GM12878 (cell line): ENCODE data around the gene FBXW7. TPM values are rescaled to one million over a fixed set of nuclear protein-coding genes. Genes with fewer than 3 reads are reported as not detected.

ENCODE experiments used
- ATAC-seq: fragments of 200-7000 bp; cut with Tn5 transposase; 3 replicates; pipeline ENCODE4 v1.9.1; 2020; ENCODE audit warnings: mild to moderate bottlenecking, moderate library complexity
- BruUV-seq: library from RNA; stranded (reverse); fragments of 400-500 nt; replicated peaks from 2 replicates; lab custom pipeline; 2021; lab: Mats Ljungman, UMichigan
- CTCF ChIA-PET: fragments of 300-600 bp; sonication (Branson Sonifier 250); formaldehyde crosslinking; extraction: SDS; loops from one replicate; lab custom pipeline; 2021; ENCODE audit warnings: inconsistent platforms; lab: Yijun Ruan, JAX
- POLR2A ChIA-PET: fragments of 350-600 bp; formaldehyde crosslinking; extraction: SDS; loops from one replicate; lab custom pipeline; 2021; ENCODE audit warnings: inconsistent platforms; lab: Charles Lee
- RAD21 ChIA-PET: fragments of 300-600 bp; sonication (Branson Sonifier 250); formaldehyde crosslinking; loops from one replicate; lab custom pipeline; 2023; ENCODE audit warnings: antibody characterized with exemption; ENCODE audit not compliant: unreplicated experiment; lab: Charles Lee
- SMC1A ChIA-PET: fragments of 300-600 bp; sonication (Branson Sonifier 250); formaldehyde crosslinking; loops from one replicate; lab custom pipeline; 2023; ENCODE audit not compliant: unreplicated experiment, uncharacterized antibody; lab: Charles Lee
- DNase-seq: peaks from one replicate; pipeline ENCODE4 v3.0.0-alpha.2; 2011; ENCODE audit warnings: low read depth, low spot score
- FAIRE-seq: peaks from 3 replicates; lab custom pipeline; 2011; peaks lifted over from hg19 to GRCh38; lab: Jason Lieb, UNC
- H2AFZ ChIP-seq: 2 replicates; pipeline ENCODE4 v1.6.0; 2011; ENCODE audit warnings: low read depth, low read length, control low read depth; ENCODE audit not compliant: control insufficient read depth
- H3K27ac ChIP-seq: 2 replicates; pipeline ENCODE4 v1.5.1; 2011; ENCODE audit warnings: control low read depth; ENCODE audit not compliant: control insufficient read depth, insufficient read depth
- H3K27me3 ChIP-seq, 2 experiments: replicated peaks in 1 of 2; 2 replicates each; pipeline versions ENCODE4 v1.6.0 to v1.6.1; 2011; ENCODE audit warnings: low read length in 1 of 2; ENCODE audit not compliant: control insufficient read depth in 2 of 2, insufficient read depth in 2 of 2
- H3K36me3 ChIP-seq, 2 experiments: 2 replicates each; pipeline ENCODE4 v1.5.1; 2011; ENCODE audit warnings: low read length in 1 of 2; ENCODE audit not compliant: control insufficient read depth in 2 of 2, insufficient read depth in 2 of 2
- H3K4me1 ChIP-seq: 2 replicates; pipeline ENCODE4 v1.6.1; 2011; ENCODE audit warnings: mild to moderate bottlenecking, low read length, moderate library complexity, mixed read lengths; ENCODE audit not compliant: control insufficient read depth, insufficient read depth
- H3K4me2 ChIP-seq: 2 replicates; pipeline ENCODE4 v1.6.0; 2011; ENCODE audit warnings: control low read depth; ENCODE audit not compliant: control insufficient read depth, insufficient read depth
- H3K4me3 ChIP-seq: fragments of 200-600 bp; sonication (generic); 2 replicates; pipeline ENCODE4 v1.5.1; 2016
- H3K79me2 ChIP-seq: 2 replicates; pipeline ENCODE4 v1.6.0; 2011; ENCODE audit warnings: low read length; ENCODE audit not compliant: control insufficient read depth, insufficient read depth
- H3K9ac ChIP-seq: 2 replicates; pipeline ENCODE4 v1.8.0; 2011; ENCODE audit warnings: low read length, control low read depth, mixed read lengths; ENCODE audit not compliant: control insufficient read depth, insufficient read depth
- H3K9me3 ChIP-seq: replicated peaks from 3 replicates; pipeline ENCODE4 v1.5.1; 2011; ENCODE audit warnings: mild to moderate bottlenecking, low read length; ENCODE audit not compliant: control insufficient read depth, insufficient read depth
- H4K20me1 ChIP-seq: 2 replicates; pipeline ENCODE4 v1.6.0; 2011; ENCODE audit not compliant: control insufficient read depth, insufficient read depth
- EZH2 ChIP-seq: IDR thresholded peaks from 2 replicates; pipeline ENCODE4 v1.6.1; 2012; ENCODE audit warnings: low read depth, mild to moderate bottlenecking, control low read depth, inconsistent platforms, low read length, borderline replicate concordance; ENCODE audit not compliant: control insufficient read depth
- FOS ChIP-seq: IDR thresholded peaks from 3 replicates; pipeline ENCODE4 v1.6.1; 2011; ENCODE audit warnings: borderline replicate concordance; ENCODE audit not compliant: insufficient read length; ENCODE audit errors: extremely low read depth
- MYB ChIP-seq: fragments of 150-350 bp; IDR thresholded peaks from 2 replicates; pipeline ENCODE4 v1.6.1; 2014; ENCODE audit warnings: mild to moderate bottlenecking, low read depth, low read length, borderline replicate concordance
- NRF1 ChIP-seq: conservative IDR thresholded peaks from 2 replicates; pipeline ENCODE4 v1.6.1; 2011; ENCODE audit warnings: mild to moderate bottlenecking, low read depth, low read length, improper control_type of control experiment
- POU2F2 ChIP-seq: IDR thresholded peaks from 3 replicates; pipeline ENCODE4 v1.6.1; 2011; ENCODE audit warnings: low read depth, mild to moderate bottlenecking, low read length, borderline replicate concordance
- SMAD5 ChIP-seq: IDR thresholded peaks from 2 replicates; pipeline ENCODE4 v1.6.1; 2016; ENCODE audit warnings: antibody characterized with exemption, low read depth
- SMC3 ChIP-seq: IDR thresholded peaks from 2 replicates; pipeline ENCODE4 v1.6.1; 2011; ENCODE audit warnings: low read length, improper control_type of control experiment, borderline replicate concordance
- WGBS: methylation state at CpG from one replicate; pipeline ENCODE4 v1.1.6; 2016; ENCODE audit warnings: low lambda C conversion rate; ENCODE audit not compliant: insufficient replicate concordance, insufficient coverage; ENCODE audit errors: missing lambda C conversion rate; 5-methylcytosine and 5-hydroxymethylcytosine counted together
- in situ Hi-C: fragments of 300-500 bp; cut with MboI; formaldehyde crosslinking; loops from 9 replicates; pipeline ENCODE4 v1.14.3; 2018; ENCODE audit warnings: mixed read lengths
- intact Hi-C: fragments of 100-400 bp; cut with micrococcal nuclease; formaldehyde crosslinking; loops from one replicate; pipeline ENCODE4 v1.14.2; 2022; ENCODE audit not compliant: unreplicated experiment
- polyA plus RNA-seq, 11 experiments: library from polyadenylated mRNA; depleted of rRNA in 4 of 11; unstranded in 6 of 11; stranded (reverse) in 5 of 11; fragments of >200 nt; fragmentation: Nextera tagmentation in 4 of 11; fragmentation: Illumina TruSeq in 1 of 11; extraction: Ambion mirVana in 4 of 11; extraction: Trizol in 1 of 11; gene quantifications; 1 replicate in 1 of 11; 2 replicates in 10 of 11; pipeline versions ENCODE4 v1.2.1 to v1.2.3, GENCODE V29; 2011 to 2016; ENCODE audit warnings: inconsistent platforms in 2 of 11, missing spikeins in 2 of 11, low read depth in 1 of 11
- total RNA-seq, 4 experiments: library from RNA; depleted of rRNA in 3 of 4; stranded (reverse); fragments of >200 nt in 3 of 4; fragmentation: Illumina TruSeq in 1 of 4; extraction: Trizol in 1 of 4; gene quantifications; 2 replicates each; pipeline versions ENCODE4 v1.2.1 to v1.2.3, GENCODE V29; 2013 to 2021
- TF ChIP-seq, protein P1 (sequence below): fragments of 450-650 bp; IDR thresholded peaks from 2 replicates; pipeline ENCODE4 v1.6.1; 2018; ENCODE audit warnings: mild to moderate bottlenecking, low read depth, moderate library complexity; ENCODE audit not compliant: partially characterized antibody
- TF ChIP-seq, protein P2 (sequence below): fragments of 450-650 bp; IDR thresholded peaks from 2 replicates; pipeline ENCODE4 v1.6.1; 2017; ENCODE audit warnings: mild to moderate bottlenecking, low read depth, inconsistent platforms; ENCODE audit not compliant: poor library complexity, severe bottlenecking
- TF ChIP-seq, protein P3 (sequence below): fragments of 450-650 bp; conservative IDR thresholded peaks from 2 replicates; pipeline ENCODE4 v1.6.1; 2017; ENCODE audit warnings: mild to moderate bottlenecking, moderate library complexity
- TF ChIP-seq, protein P4 (sequence below): fragments of 450-650 bp; IDR thresholded peaks from 2 replicates; pipeline ENCODE4 v1.6.1; 2016; ENCODE audit warnings: mild to moderate bottlenecking
- TF ChIP-seq, protein P5 (sequence below): IDR thresholded peaks from 2 replicates; pipeline ENCODE4 v1.6.1; 2012; ENCODE audit warnings: low read depth, low read length, improper control_type of control experiment

Gene FBXW7
- total and polyA plus RNA-seq, 10 of the 15 experiments (the other 5 are each of a cell fraction or from before 2014, with no cell fraction given): 35.8 to 118 (median 47.2) TPM

DNA sequence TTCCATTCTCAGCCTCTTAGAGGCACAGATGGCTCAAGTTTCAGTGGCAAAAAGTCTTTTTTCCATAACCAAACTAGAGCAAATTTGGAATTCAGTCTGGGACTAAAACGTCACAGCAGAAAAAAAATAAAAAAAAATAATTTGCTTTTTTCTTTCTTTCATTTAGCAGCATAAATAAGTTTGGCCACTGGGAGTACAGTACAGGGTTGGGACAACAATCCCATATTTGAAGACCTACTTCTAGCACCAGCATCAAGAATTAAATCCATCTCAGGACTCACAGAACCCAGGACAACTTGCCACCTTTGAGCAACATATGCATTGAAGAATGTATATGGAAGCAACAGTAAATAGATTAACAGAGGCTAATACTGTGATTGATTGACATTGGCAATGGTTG lies 214.0 kb downstream of the FBXW7 start:
- BruUV-seq: no TSS peak
- 100% methylated on average over 1 of the region's 1 CpG for WGBS
- Histone ChIP-seq H3K36me3 (peaks cover 5% of the 10 kb centered on the region in 2 experiments; a peak in 3 of 4 replicates), H3K27ac (no peak overlapping the region), H3K27me3 (no peaks in the 10 kb centered on the region), H4K20me1 (no peaks in the 10 kb centered on the region), H3K4me1 (no peaks in the 10 kb centered on the region), H2AFZ (no peak overlapping the region), H3K9ac (no peak overlapping the region), H3K4me3 (no peak overlapping the region), H3K4me2 (no peak overlapping the region), H3K9me3 (no peaks in the 10 kb centered on the region), H3K79me2 (no peaks in the 10 kb centered on the region)
- no peak for DNase-seq
- in situ Hi-C loops (no loop called here), intact Hi-C loops (no loop called here)
- no peak for FAIRE-seq
- RAD21 ChIA-PET: interaction anchor here (0.6 kb wide), 1 partner anchor 362 kb away, joined by 3 read pairs; no protein-coding TSS in a partner anchor
- no peak for ATAC-seq
- POLR2A ChIA-PET: no interaction called here
- CTCF ChIA-PET: interaction anchor here (0.9 to 1.3 kb wide), 2 partner anchors 50 to 60 kb away, joined by 3 to 8 read pairs; no protein-coding TSS in a partner anchor
- SMC1A ChIA-PET: interaction anchor here (0.6 to 2.0 kb wide), 6 partner anchors 11 to 160 kb away, joined by 3 to 6 read pairs (median 3); no protein-coding TSS in a partner anchor
- TF ChIP-seq MYB (no peak), NRF1 (no peak), EZH2 (no peak), POU2F2 (no peak), SMAD5 (no peak), FOS (no peak), SMC3 (no peak)
- TF ChIP-seq, protein P1, sequence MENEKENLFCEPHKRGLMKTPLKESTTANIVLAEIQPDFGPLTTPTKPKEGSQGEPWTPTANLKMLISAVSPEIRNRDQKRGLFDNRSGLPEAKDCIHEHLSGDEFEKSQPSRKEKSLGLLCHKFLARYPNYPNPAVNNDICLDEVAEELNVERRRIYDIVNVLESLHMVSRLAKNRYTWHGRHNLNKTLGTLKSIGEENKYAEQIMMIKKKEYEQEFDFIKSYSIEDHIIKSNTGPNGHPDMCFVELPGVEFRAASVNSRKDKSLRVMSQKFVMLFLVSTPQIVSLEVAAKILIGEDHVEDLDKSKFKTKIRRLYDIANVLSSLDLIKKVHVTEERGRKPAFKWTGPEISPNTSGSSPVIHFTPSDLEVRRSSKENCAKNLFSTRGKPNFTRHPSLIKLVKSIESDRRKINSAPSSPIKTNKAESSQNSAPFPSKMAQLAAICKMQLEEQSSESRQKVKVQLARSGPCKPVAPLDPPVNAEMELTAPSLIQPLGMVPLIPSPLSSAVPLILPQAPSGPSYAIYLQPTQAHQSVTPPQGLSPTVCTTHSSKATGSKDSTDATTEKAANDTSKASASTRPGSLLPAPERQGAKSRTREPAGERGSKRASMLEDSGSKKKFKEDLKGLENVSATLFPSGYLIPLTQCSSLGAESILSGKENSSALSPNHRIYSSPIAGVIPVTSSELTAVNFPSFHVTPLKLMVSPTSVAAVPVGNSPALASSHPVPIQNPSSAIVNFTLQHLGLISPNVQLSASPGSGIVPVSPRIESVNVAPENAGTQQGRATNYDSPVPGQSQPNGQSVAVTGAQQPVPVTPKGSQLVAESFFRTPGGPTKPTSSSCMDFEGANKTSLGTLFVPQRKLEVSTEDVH: no peak
- TF ChIP-seq, protein P2, sequence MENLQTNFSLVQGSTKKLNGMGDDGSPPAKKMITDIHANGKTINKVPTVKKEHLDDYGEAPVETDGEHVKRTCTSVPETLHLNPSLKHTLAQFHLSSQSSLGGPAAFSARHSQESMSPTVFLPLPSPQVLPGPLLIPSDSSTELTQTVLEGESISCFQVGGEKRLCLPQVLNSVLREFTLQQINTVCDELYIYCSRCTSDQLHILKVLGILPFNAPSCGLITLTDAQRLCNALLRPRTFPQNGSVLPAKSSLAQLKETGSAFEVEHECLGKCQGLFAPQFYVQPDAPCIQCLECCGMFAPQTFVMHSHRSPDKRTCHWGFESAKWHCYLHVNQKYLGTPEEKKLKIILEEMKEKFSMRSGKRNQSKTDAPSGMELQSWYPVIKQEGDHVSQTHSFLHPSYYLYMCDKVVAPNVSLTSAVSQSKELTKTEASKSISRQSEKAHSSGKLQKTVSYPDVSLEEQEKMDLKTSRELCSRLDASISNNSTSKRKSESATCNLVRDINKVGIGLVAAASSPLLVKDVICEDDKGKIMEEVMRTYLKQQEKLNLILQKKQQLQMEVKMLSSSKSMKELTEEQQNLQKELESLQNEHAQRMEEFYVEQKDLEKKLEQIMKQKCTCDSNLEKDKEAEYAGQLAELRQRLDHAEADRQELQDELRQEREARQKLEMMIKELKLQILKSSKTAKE: no peak
- TF ChIP-seq, protein P3, sequence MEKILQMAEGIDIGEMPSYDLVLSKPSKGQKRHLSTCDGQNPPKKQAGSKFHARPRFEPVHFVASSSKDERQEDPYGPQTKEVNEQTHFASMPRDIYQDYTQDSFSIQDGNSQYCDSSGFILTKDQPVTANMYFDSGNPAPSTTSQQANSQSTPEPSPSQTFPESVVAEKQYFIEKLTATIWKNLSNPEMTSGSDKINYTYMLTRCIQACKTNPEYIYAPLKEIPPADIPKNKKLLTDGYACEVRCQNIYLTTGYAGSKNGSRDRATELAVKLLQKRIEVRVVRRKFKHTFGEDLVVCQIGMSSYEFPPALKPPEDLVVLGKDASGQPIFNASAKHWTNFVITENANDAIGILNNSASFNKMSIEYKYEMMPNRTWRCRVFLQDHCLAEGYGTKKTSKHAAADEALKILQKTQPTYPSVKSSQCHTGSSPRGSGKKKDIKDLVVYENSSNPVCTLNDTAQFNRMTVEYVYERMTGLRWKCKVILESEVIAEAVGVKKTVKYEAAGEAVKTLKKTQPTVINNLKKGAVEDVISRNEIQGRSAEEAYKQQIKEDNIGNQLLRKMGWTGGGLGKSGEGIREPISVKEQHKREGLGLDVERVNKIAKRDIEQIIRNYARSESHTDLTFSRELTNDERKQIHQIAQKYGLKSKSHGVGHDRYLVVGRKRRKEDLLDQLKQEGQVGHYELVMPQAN: no peak
- TF ChIP-seq, protein P4, sequence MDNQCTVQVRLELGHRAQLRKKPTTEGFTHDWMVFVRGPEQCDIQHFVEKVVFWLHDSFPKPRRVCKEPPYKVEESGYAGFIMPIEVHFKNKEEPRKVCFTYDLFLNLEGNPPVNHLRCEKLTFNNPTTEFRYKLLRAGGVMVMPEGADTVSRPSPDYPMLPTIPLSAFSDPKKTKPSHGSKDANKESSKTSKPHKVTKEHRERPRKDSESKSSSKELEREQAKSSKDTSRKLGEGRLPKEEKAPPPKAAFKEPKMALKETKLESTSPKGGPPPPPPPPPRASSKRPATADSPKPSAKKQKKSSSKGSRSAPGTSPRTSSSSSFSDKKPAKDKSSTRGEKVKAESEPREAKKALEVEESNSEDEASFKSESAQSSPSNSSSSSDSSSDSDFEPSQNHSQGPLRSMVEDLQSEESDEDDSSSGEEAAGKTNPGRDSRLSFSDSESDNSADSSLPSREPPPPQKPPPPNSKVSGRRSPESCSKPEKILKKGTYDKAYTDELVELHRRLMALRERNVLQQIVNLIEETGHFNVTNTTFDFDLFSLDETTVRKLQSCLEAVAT: no peak
- TF ChIP-seq, protein P5, sequence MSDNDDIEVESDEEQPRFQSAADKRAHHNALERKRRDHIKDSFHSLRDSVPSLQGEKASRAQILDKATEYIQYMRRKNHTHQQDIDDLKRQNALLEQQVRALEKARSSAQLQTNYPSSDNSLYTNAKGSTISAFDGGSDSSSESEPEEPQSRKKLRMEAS: no peak
